IPS-NIHi7 (cell line): ENCODE measurements around the gene SMTNL1.
A peak's percentile ranks its signal among the peaks of the same experiment; 100 is the strongest.
"Not testable (repeated sequence)": the region's sequence is repeated elsewhere in the genome, so short reads cannot be mapped to it uniquely, and the experiment has no call there.

Source experiments
- DNase-seq: peaks from one replicate; pipeline ENCODE4 v3.0.0; 2012; ENCODE audit warnings: mixed read lengths; ENCODE audit errors: extremely low spot score

The SMTNL1 gene

DNA sequence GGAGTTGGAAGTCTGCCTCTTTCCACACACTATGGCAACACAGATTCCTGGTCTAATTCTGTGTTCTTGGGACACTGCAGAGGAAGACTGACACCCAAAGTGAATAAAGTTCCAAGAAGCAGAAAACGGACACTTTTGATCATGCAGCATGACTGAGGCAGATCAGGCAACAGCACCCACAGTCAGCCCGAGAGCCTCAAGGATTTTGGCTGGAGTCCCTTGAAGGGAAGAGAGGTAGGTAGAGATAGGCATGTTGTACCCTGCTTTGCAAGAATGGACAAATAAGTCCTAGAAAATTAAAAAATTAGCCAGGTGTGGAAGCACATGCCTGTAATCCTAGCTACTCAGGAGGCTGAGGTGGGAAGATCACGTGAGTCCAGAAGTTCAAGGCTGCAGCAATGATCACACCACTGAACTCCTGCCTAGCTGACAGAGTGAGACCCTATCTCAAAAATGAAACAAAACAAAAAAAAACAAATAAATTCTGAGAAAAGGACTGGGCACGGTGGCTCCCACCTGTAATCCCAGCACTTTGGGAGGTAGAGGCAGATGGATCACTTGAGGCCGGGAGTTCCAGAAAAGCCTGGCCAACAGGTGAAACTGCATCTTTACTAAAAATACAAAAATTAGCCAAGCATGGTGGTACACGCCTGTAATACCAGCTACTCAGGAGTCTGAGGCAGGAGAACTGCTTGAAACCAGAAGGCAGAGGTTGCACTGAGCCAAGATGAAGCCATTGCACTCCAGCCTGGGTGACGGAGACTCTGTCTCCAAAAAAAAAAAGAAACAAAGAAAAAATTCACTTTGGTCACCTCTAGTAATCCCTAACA is 28.8 kb upstream of the SMTNL1 start:
- DNase-seq = no peak

GRCh38 chr11:57511741-57512430 is 25.5 kb upstream of the SMTNL1 start:
- DNase-seq = no peak

- no peak for DNase-seq
Measured at GRCh38 chr11:57512646-57513451, 24.5 kb upstream of the SMTNL1 start.

DNA sequence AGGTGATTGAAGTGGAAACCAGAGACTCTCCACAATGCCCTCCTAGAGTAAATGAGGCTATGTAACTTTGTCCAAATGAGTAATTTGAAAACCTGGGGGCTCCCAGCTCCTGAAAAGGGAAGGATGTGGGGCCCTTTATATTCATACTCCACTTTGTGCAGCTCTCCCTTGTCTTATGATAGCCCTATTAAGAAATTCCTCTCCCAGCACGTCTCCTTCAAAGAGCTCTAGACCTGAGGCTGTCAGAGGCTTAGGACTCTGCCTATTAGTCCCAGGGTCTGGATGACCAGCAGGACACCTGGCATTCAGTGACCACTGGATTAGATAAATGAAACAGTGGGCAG is 24.0 kb upstream of the SMTNL1 start:
- no peak for DNase-seq

DNA sequence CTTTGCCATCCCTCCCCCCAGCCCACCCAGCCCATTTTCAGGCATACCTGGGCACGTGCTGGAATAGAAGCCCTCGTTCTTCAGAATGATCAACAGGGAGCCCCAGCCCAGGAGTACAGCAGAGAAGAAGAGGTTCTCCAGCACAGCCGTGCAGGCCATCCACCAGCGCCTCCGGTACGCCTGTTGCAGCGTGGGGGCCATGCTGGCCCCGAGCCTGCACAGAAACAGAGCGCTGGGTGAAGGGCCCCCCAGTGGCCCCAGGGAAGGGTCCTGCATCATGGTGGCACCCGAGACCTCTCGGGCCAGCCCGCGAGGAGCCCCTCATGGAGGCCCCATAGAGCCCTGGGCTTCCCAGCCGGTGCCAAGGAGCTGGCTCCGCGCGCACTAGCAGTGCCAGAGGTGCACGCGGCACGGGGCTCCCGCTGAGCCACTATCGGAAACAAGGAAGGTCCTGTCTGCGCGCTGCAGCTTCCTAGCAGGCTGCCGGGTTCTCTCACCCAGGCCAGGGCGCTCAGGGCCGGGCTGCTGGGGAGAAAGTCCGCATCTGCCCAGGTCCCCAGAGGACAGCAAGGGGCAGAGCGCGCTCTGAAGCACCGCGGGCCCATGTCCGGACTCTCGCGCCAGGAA is 23.4 kb upstream of the SMTNL1 start:
- DNase-seq = peak; percentile 59

DNA sequence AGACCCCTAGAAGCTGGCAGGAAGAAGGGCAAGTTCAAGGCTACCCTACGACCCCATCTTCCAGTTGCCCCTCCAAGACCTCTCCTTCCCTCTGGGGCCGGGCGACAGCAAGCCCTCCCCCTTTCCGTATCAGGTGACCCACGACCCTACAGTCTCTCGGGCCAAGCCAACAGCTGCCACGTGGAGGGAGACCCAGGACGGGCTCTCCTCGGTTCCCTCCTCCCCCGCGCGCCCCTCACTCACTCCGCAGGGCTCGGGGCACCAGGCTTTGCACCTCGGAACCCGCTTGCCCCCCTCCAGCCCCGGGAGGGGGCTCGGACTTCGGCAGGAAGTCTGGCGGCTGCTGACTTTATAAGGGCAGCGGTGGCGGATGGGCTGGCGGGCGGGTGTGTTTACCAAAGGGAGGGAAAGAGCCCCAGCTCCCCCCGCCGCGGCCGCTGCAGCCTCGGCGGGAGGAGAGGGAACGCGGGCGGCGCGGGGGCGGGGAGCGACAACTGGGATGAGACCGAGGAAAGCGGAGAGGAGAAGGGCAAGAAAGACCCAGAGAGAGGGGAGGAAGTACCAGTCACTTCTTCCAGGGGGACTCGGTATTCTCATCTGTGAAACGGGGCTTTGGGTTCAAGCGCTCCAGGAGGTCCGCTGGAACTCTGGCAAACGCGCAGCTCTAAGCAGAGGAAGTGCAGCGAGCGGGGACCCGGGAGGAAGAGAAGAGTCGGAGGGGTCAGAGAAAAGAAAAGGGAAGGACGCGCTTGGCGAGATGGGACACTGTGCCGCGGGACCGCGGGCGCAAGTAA is 22.7 kb upstream of the SMTNL1 start:
- peak; percentile 67 for DNase-seq

DNA sequence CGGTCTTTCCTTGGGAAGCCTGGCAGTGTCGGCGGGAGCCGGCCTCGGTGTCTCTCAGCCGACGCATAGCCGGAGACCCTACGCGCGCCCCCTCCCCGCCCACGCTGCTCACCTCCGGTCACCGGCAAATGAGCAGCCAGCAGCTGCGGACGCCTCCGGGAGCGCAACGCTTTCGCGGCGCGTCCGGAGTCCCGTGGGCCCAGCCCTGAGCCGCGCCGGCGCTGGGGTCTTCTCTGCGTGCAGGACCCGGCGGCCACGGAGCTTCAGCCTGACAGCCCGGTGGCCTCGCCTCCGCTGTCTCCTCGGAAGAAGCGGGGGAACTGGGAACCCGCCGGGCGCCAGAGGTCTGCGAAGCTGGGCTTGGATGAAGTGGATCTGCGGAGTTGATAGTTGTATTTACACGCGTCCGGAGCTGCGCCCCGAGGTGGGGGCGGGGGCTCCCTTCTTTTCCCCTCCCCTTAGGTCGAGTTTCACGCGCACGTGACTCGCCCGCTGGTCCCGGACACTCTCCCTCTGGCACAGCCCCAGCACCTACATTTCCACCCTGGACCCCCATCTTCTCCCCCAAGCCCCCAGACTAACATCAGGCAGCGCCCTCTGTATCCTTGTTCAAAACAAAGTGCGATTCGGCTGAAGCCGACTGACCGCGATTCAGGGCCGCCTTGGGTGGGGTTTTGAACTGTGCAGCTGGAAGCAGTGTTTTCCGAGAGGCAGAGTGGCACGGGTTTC is 21.9 kb upstream of the SMTNL1 start, which contains the start of gene SLC43A1:
SLC43A1 (minus strand) TSS at position 371 of the 729 bp plus-strand sequence. CDS start 1,591 bp downstream, outside the sequence.
- peak; percentile 42 for DNase-seq

- no peak for DNase-seq
Measured at GRCh38 chr11:57516061-57516443, 21.3 kb upstream of the SMTNL1 start.

GRCh38 chr11:57521116-57521515 is 16.3 kb upstream of the SMTNL1 start:
- DNase-seq = no peak

DNA sequence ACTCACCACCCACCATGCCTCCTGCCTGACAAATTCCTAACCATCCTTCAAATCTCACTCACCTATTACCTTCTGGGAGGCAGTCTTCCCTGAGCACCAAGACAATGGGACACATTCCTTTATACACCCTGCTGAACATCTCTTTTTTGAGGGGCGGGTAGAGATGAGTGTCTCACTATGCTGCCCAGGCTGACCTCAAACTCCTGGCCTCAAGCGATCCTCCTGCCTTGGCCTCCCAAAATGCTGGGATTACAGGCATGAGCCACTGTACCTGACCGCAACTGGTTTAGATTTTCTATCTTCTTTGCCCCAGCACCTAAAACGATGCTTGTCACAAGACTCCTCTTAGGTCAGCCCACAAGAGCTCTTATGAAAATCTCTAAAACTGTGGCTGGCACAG is 14.0 kb upstream of the SMTNL1 start:
- no peak for DNase-seq

GRCh38 chr11:57527056-57527631 is 10.3 kb upstream of the SMTNL1 start:
- peak; percentile 62 for DNase-seq

GRCh38 chr11:57529012-57529411 is 8.4 kb upstream of the SMTNL1 start:
- no peak for DNase-seq

DNA sequence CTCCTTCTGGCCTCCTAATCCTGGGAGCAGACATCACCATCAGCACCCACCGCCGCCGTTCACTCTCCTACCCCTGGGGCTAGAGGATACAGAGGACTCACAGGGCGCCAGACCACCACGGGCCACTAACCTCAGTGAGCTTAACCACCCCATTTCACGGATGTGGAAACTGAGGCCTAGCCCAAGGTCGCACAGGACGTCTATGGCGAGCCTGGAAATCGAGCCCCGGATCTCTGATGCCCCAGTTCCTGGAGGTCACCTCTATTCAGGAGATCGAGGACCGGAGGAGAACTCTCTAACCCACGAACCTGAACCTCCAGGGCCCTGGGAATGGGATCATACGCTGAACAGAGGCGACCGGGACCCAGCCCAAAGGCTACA is 7.2 kb upstream of the SMTNL1 start:
- no peak for DNase-seq

GRCh38 chr11:57530596-57531507 is 6.5 kb upstream of the SMTNL1 start, which contains the start of gene TIMM10:
Gene TIMM10, minus strand, starts transcription at chr11:57530754. Its CDS starts 565 bp downstream, at chr11:57530189.
- peak; percentile 97 for DNase-seq

GRCh38 chr11:57534449-57534848 is 2.9 kb upstream of the SMTNL1 start:
- not testable (repeated sequence) for DNase-seq

GRCh38 chr11:57539342-57539741 is 1.9 kb downstream of the SMTNL1 start:
- no peak for DNase-seq

GRCh38 chr11:57541169-57541568 is 3.8 kb downstream of the SMTNL1 start:
- DNase-seq = no peak

DNA sequence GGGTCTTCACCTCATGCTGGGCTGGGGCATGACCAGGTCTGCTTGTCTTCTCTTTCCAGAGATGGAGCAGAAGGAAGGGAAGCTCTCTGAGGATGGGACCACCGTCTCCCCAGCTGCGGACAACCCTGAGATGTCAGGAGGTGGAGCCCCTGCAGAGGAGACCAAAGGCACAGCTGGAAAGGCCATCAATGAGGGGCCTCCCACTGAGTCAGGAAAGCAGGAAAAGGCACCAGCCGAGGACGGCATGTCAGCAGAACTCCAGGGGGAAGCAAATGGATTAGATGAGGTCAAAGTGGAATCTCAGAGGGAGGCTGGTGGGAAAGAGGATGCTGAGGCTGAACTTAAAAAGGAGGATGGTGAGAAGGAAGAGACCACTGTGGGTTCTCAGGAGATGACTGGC is 5.2 kb downstream of the SMTNL1 start:
- DNase-seq = no peak

DNA sequence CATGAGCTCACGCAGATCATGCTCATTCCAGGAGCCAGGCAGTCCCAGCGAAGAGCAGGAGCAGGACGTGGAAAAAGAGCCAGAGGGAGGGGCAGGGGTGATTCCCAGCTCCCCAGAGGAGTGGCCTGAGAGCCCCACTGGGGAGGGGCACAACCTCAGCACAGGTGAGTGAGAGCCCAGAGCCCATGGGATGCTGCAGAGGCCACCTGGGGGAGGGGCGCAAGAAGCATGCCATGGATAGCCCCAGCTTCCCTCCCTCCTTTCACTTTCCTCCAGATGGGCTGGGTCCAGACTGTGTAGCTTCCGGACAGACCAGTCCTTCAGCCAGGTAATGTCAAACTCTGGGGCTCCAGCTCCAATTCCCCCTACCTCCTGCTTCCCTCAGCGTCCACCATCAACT is 6.2 kb downstream of the SMTNL1 start:
- peak; percentile 47 for DNase-seq
